Testis (tissue), 2 donors: ENCODE measurements around the gene CACNA1D.

Experiments used
- POLR2A ChIP-seq: fragments of 450-650 bp; IDR thresholded peaks from one replicate; pipeline ENCODE4 v1.6.1; 2017; ENCODE audit warnings: antibody characterized with exemption, mild to moderate bottlenecking, moderate library complexity
- TF ChIP-seq, protein P1 (sequence below), 3 experiments: fragments of 450-650 bp in 2 of 3; fragments of 200-600 bp in 1 of 3; sonication (generic) in 1 of 3; IDR thresholded peaks; one replicate each; pipeline ENCODE4 v1.5.1; 2016 to 2019; ENCODE audit warnings: antibody characterized with exemption in 3 of 3, mild to moderate bottlenecking in 2 of 3, moderate library complexity in 1 of 3

DNA sequence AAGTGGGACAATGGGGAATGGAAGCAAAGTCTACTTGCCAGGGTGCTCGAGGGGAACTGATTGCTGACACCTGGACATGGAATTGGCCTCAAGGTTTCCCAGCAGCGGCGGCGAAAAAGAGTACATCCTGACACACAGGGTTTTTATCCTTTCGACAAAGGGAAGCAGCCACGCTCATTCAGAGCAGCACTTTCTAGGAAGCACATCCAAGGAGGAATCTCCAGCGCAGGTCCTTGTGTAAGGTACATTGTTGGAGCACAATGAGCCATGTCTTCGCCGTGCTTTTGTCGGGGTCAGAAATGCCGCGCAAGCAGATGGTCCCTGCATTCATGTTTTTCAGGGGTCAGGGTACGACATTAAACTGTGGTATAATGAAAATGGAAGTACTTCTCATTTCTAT is 16.8 kb downstream of the CACNA1D start:
- TF ChIP-seq, protein P1, sequence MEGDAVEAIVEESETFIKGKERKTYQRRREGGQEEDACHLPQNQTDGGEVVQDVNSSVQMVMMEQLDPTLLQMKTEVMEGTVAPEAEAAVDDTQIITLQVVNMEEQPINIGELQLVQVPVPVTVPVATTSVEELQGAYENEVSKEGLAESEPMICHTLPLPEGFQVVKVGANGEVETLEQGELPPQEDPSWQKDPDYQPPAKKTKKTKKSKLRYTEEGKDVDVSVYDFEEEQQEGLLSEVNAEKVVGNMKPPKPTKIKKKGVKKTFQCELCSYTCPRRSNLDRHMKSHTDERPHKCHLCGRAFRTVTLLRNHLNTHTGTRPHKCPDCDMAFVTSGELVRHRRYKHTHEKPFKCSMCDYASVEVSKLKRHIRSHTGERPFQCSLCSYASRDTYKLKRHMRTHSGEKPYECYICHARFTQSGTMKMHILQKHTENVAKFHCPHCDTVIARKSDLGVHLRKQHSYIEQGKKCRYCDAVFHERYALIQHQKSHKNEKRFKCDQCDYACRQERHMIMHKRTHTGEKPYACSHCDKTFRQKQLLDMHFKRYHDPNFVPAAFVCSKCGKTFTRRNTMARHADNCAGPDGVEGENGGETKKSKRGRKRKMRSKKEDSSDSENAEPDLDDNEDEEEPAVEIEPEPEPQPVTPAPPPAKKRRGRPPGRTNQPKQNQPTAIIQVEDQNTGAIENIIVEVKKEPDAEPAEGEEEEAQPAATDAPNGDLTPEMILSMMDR (IDR thresholded peaks at IDR 0.05) = no peak
- TF ChIP-seq POLR2A = no peak
